Parathyroid adenoma (tissue), 2 donors: ENCODE data around the gene RMC1.

Source experiments
- H2AFZ ChIP-seq: fragments of 300-600 bp; sonication (generic); one replicate; pipeline ENCODE4 v1.7.0; 2017; ENCODE audit warnings: antibody characterized with exemption, mild to moderate bottlenecking
- H3K27ac ChIP-seq: fragments of 300-600 bp; sonication (generic); one replicate; pipeline ENCODE4 v1.7.0; 2017
- H3K27me3 ChIP-seq: fragments of 300-600 bp; sonication (generic); one replicate; pipeline ENCODE4 v1.7.0; 2017; ENCODE audit warnings: low read length; ENCODE audit not compliant: control insufficient read depth, insufficient read depth
- H3K36me3 ChIP-seq: fragments of 300-600 bp; sonication (generic); one replicate; pipeline ENCODE4 v1.7.0; 2017; ENCODE audit warnings: low read length; ENCODE audit not compliant: control insufficient read depth, insufficient read depth
- H3K4me1 ChIP-seq: fragments of 300-600 bp; sonication (generic); one replicate; pipeline ENCODE4 v1.7.0; 2017; ENCODE audit warnings: control low read depth
- H3K4me2 ChIP-seq: fragments of 300-600 bp; sonication (generic); one replicate; pipeline ENCODE4 v1.7.0; 2017; ENCODE audit warnings: low read length
- H3K4me3 ChIP-seq: fragments of 300-600 bp; sonication (generic); one replicate; pipeline ENCODE4 v1.7.0; 2017; ENCODE audit warnings: low read depth, low read length
- H3K79me2 ChIP-seq: fragments of 300-600 bp; sonication (generic); one replicate; pipeline ENCODE4 v1.7.0; 2017; ENCODE audit warnings: control low read depth
- H3K9ac ChIP-seq: fragments of 300-600 bp; sonication (generic); one replicate; pipeline ENCODE4 v1.7.0; 2017; ENCODE audit warnings: mild to moderate bottlenecking
- H3K9me3 ChIP-seq: fragments of 300-600 bp; sonication (generic); one replicate; pipeline ENCODE4 v1.7.0; 2017; ENCODE audit warnings: low read length; ENCODE audit not compliant: control insufficient read depth
- TF ChIP-seq, protein P1 (sequence below): fragments of 300-600 bp; sonication (generic); IDR thresholded peaks from one replicate; pipeline ENCODE4 v1.7.0; 2017; ENCODE audit warnings: antibody characterized with exemption, mild to moderate bottlenecking
- donor health status: primary hyperparathyroidism.

The RMC1 gene

DNA sequence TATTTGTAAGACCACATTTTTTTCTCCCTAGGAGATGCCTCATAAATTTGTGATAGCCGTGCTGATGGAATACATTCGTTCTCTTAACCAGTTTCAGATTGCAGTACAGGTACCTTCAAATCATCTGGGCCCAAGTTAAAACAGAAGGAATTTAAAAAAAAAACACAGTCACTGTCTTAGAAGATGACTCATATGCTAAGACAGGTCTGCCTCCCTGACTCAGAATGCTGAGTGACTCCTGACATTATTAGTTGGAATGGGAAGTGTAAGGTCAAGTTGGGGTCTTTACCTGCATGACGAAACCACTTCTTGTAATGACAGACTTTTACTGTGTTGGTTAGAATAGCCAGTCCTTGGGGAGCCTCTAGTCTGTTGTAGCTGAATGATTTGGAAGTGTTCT lies 26.3 kb downstream of the RMC1 start:
- H3K4me1 ChIP-seq, result peaks cover 4% of the 10 kb centered on the region
- no peaks in the 10 kb centered on the region for H3K79me2 ChIP-seq
- no peak overlapping the region for H2AFZ ChIP-seq
- H3K36me3 ChIP-seq, result no peaks in the 10 kb centered on the region
- TF ChIP-seq, protein P1, sequence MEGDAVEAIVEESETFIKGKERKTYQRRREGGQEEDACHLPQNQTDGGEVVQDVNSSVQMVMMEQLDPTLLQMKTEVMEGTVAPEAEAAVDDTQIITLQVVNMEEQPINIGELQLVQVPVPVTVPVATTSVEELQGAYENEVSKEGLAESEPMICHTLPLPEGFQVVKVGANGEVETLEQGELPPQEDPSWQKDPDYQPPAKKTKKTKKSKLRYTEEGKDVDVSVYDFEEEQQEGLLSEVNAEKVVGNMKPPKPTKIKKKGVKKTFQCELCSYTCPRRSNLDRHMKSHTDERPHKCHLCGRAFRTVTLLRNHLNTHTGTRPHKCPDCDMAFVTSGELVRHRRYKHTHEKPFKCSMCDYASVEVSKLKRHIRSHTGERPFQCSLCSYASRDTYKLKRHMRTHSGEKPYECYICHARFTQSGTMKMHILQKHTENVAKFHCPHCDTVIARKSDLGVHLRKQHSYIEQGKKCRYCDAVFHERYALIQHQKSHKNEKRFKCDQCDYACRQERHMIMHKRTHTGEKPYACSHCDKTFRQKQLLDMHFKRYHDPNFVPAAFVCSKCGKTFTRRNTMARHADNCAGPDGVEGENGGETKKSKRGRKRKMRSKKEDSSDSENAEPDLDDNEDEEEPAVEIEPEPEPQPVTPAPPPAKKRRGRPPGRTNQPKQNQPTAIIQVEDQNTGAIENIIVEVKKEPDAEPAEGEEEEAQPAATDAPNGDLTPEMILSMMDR, result no peak
- no peak overlapping the region for H3K4me3 ChIP-seq
- no peak overlapping the region for H3K27ac ChIP-seq
- H3K27me3 ChIP-seq, result no peaks in the 10 kb centered on the region
- H3K9ac ChIP-seq, result no peak overlapping the region
- no peaks in the 10 kb centered on the region for H3K9me3 ChIP-seq
- H3K4me2 ChIP-seq, result no peak overlapping the region

DNA sequence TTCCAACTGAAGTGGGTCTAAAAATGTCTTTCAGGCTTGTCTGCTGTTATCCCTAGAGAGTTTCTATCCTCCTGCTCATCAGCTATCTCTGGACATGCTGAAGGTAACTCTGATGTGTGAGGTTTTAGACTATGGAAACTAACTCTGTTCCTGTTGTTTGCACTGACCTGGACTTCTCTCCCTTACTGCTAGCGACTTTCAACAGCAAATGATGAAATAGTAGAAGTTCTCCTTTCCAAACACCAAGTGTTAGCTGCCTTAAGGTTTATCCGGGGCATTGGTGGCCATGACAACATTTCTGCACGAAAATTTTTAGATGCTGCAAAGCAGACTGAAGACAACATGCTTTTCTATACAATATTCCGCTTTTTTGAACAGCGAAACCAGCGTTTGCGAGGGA lies 26.9 kb downstream of the RMC1 start:
- TF ChIP-seq, protein P1, result no peak
- no peaks in the 10 kb centered on the region for H3K9me3 ChIP-seq
- H3K27ac ChIP-seq, result no peak overlapping the region

DNA sequence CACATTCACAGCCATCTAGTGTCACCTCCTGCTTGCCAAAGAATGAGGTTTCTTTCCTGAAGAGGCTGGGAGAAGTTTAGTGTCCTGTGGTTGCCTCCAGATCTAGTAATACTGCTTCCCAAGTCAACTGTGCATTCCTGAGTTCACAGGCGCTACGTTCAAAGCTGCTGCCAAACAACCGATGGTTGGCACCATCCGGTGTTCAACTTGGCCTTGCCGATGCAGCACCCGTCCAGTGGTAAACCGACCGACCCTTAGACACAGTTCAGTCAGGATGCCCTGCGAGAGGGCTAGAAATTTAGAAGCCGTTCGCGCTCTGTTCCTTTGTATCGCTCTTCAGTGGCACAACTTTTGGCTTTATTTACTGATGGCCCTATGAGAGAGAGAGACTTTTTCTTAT lies 28.6 kb downstream of the RMC1 start:
- no peaks in the 10 kb centered on the region for H3K4me1 ChIP-seq
- H3K27me3 ChIP-seq, result no peaks in the 10 kb centered on the region
- H3K4me3 ChIP-seq, result no peak overlapping the region
- no peak overlapping the region for H2AFZ ChIP-seq
- no peaks in the 10 kb centered on the region for H3K36me3 ChIP-seq
- no peaks in the 10 kb centered on the region for H3K9me3 ChIP-seq
- H3K4me2 ChIP-seq, result no peak overlapping the region
- TF ChIP-seq, protein P1, result no peak
- H3K27ac ChIP-seq, result no peak overlapping the region
- no peaks in the 10 kb centered on the region for H3K79me2 ChIP-seq
- H3K9ac ChIP-seq, result no peak overlapping the region

More for the DNA sequence above, 26.9 kb downstream of the RMC1 start:
- Histone ChIP-seq H3K9ac (no peak overlapping the region), H3K4me3 (no peak overlapping the region), H3K4me1 (peaks cover 4% of the 10 kb centered on the region), H3K4me2 (no peak overlapping the region), H3K36me3 (no peaks in the 10 kb centered on the region), H3K79me2 (no peaks in the 10 kb centered on the region), H3K27me3 (no peaks in the 10 kb centered on the region), H2AFZ (no peak overlapping the region)

DNA sequence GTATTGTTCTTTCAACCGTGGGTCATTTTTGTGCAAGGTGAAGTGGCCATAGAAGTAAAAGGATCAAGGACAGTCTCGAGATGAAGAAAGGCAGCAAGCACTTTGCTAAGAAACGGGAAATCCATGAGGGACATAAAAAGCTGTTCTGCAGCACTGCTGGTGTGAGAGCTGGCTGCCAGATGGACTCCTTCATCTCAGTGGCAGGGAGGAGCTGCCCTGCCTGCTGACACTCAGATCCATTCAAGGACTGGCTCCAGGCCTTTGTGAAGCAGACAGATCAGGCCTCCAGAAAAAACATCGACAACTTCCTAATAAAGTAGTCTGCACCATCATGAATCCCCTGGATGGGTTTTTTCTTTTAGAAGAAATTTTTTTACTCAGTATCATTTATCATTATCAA lies 29.5 kb downstream of the RMC1 start:
- Histone ChIP-seq H3K9ac (no peak overlapping the region), H3K4me1 (no peaks in the 10 kb centered on the region), H3K4me3 (no peak overlapping the region), H3K27ac (no peak overlapping the region), H3K9me3 (no peaks in the 10 kb centered on the region), H3K4me2 (no peak overlapping the region), H3K27me3 (no peaks in the 10 kb centered on the region), H2AFZ (no peak overlapping the region), H3K36me3 (no peaks in the 10 kb centered on the region), H3K79me2 (no peaks in the 10 kb centered on the region)
- TF ChIP-seq, protein P1, result no peak

DNA sequence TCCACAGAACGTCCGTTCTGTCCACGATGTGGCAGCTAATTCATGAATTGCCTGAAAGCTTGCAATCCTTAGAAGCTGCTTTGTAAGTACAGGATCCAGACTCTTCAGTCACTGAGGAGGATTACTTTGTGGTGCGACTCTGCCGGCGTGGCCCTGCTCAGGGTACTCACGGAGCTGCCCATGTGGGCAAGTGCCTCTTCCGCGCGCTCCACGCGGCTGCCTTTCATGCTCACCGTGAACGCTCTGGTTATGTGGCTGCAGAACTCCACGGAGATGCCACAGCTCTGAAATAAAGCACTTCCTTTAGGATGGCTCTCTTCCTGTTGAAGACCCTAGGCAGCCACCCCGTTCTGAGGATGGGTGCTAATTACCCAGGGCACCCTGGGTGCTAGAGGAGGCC lies 31.0 kb downstream of the RMC1 start:
- no peaks in the 10 kb centered on the region for H3K79me2 ChIP-seq
- no peaks in the 10 kb centered on the region for H3K27me3 ChIP-seq
- no peak overlapping the region for H2AFZ ChIP-seq
- H3K9ac ChIP-seq, result no peak overlapping the region
- H3K36me3 ChIP-seq, result no peaks in the 10 kb centered on the region
- H3K27ac ChIP-seq, result no peak overlapping the region
- H3K4me1 ChIP-seq, result no peaks in the 10 kb centered on the region
- TF ChIP-seq, protein P1, result no peak
- H3K4me3 ChIP-seq, result no peak overlapping the region
- H3K9me3 ChIP-seq, result no peaks in the 10 kb centered on the region
- no peak overlapping the region for H3K4me2 ChIP-seq
